B cell (primary cell): ENCODE results near the gene CTH. TPM values are rescaled to one million over a fixed set of nuclear protein-coding genes. Genes with fewer than 3 reads are reported as not detected.

Experiments used
- ATAC-seq: fragments of 200-7000 bp; cut with Tn5 transposase; one replicate; pipeline ENCODE4 v1.10.0; 2021; ENCODE audit warnings: low read depth, mild to moderate bottlenecking, moderate number of reproducible peaks, moderate library complexity
- CTCF ChIA-PET: fragments of 350-600 bp; sonication (Branson Sonifier 250); formaldehyde crosslinking; loops from one replicate; lab custom pipeline; 2021; ENCODE audit warnings: antibody characterized with exemption, inconsistent platforms; lab: Charles Lee
- POLR2A ChIA-PET: fragments of 350-600 bp; sonication (Branson Sonifier 250); formaldehyde crosslinking; loops from one replicate; lab custom pipeline; 2021; ENCODE audit warnings: antibody characterized with exemption; lab: Charles Lee
- DNase-seq: peaks from one replicate; pipeline ENCODE4 v3.0.0; 2013
- H2AFZ ChIP-seq: 2 replicates; pipeline ENCODE4 v1.6.1; 2012; ENCODE audit warnings: mild to moderate bottlenecking, low read depth, low read length; ENCODE audit not compliant: insufficient read depth, poor library complexity, severe bottlenecking
- H3K27ac ChIP-seq, 2 donors: 1 replicate in 1 of 2; 2 replicates in 1 of 2; pipeline ENCODE4 v1.5.1; 2012 to 2013; ENCODE audit warnings: low read length in 2 of 2, mild to moderate bottlenecking in 2 of 2, moderate library complexity in 1 of 2
- H3K27me3 ChIP-seq, 4 experiments: fragments of 200-600 bp in 1 of 4; sonication (generic) in 1 of 4; replicated peaks in 1 of 4; 1 replicate in 2 of 4; 2 replicates in 2 of 4; pipeline versions ENCODE4 v1.6.1 to v1.7.0; 2013 to 2016; ENCODE audit warnings: low read length in 3 of 4, mild to moderate bottlenecking in 2 of 4, mixed read lengths in 1 of 4, moderate library complexity in 1 of 4; ENCODE audit not compliant: insufficient read depth in 4 of 4, control insufficient read depth in 3 of 4; ENCODE audit errors: control extremely low read depth in 1 of 4
- H3K36me3 ChIP-seq, 2 experiments: replicated peaks in 1 of 2; 1 replicate in 1 of 2; 2 replicates in 1 of 2; pipeline versions ENCODE4 v1.6.1 to v1.7.1; 2013; ENCODE audit warnings: low read length in 1 of 2; ENCODE audit not compliant: insufficient read depth in 2 of 2, control insufficient read depth in 1 of 2; ENCODE audit errors: control extremely low read depth in 1 of 2, extremely low read depth in 1 of 2
- H3K4me1 ChIP-seq, 2 donors: fragments of 200-600 bp in 1 of 2; sonication (generic) in 1 of 2; 1 replicate in 1 of 2; 2 replicates in 1 of 2; pipeline versions ENCODE4 v1.5.1 to v1.6.1; 2013 to 2017; ENCODE audit warnings: low read length in 2 of 2; ENCODE audit not compliant: control insufficient read depth in 2 of 2, insufficient read depth in 2 of 2
- H3K4me2 ChIP-seq: replicated peaks from 2 replicates; pipeline ENCODE3; 2012; ENCODE audit warnings: mild to moderate bottlenecking, low read depth, low read length; ENCODE audit not compliant: poor library complexity, severe bottlenecking
- H3K4me3 ChIP-seq, 5 experiments: fragments of 200-600 bp in 1 of 5; sonication (generic) in 1 of 5; 1 replicate in 3 of 5; 2 replicates in 2 of 5; pipeline versions ENCODE4 v1.5.1 to v1.7.0; 2011 to 2016; ENCODE audit warnings: low read length in 4 of 5, mild to moderate bottlenecking in 4 of 5, low read depth in 2 of 5, control low read depth in 1 of 5, moderate library complexity in 1 of 5; ENCODE audit not compliant: insufficient read depth in 1 of 5; ENCODE audit errors: control extremely low read depth in 1 of 5, extremely low read depth in 1 of 5
- H3K79me2 ChIP-seq: fragments of 200-600 bp; sonication (generic); one replicate; pipeline ENCODE4 v1.6.0; 2016; ENCODE audit warnings: low read length; ENCODE audit not compliant: control insufficient read depth, insufficient read depth
- H3K9ac ChIP-seq: fragments of 200-600 bp; sonication (generic); 2 replicates; pipeline ENCODE4 v1.6.1; 2017; ENCODE audit warnings: mild to moderate bottlenecking, low read length, moderate library complexity
- H3K9me3 ChIP-seq, 3 donors: one replicate each; pipeline versions ENCODE4 v1.6.1 to v1.7.1; 2013; ENCODE audit warnings: low read length in 2 of 3; ENCODE audit not compliant: control insufficient read depth in 2 of 3, insufficient read depth in 1 of 3; ENCODE audit errors: control extremely low read depth in 1 of 3
- H4K20me1 ChIP-seq: 2 replicates; pipeline ENCODE4 v1.6.0; 2012; ENCODE audit warnings: mild to moderate bottlenecking, low read length; ENCODE audit not compliant: insufficient read depth, control insufficient read depth, poor library complexity, severe bottlenecking
- H3K27ac Mint-ChIP-seq: one replicate; pipeline ENCODE4 v1.8.0; 2021; ENCODE audit warnings: mixed read lengths
- H3K27me3 Mint-ChIP-seq: one replicate; pipeline ENCODE4 v1.8.0; 2021; ENCODE audit warnings: mixed read lengths
- H3K4me1 Mint-ChIP-seq: one replicate; pipeline ENCODE4 v1.8.0; 2021; ENCODE audit warnings: mixed read lengths
- H3K4me3 Mint-ChIP-seq: one replicate; pipeline ENCODE4 v1.8.0; 2021; ENCODE audit warnings: mixed read lengths
- H3K9me3 Mint-ChIP-seq: one replicate; pipeline ENCODE4 v1.8.0; 2022; ENCODE audit warnings: mixed read lengths; ENCODE audit not compliant: insufficient read depth
- EZH2 ChIP-seq: IDR thresholded peaks from 2 replicates; pipeline ENCODE4 v1.6.1; 2012; ENCODE audit warnings: borderline replicate concordance, low read depth, mild to moderate bottlenecking, moderate library complexity, low read length; ENCODE audit not compliant: insufficient read depth, poor library complexity, severe bottlenecking
- WGBS: methylation state at CpG from one replicate; pipeline ENCODE4 v1.1.5; 2013; ENCODE audit warnings: missing lambda C conversion rate; ENCODE audit not compliant: insufficient coverage; 5-methylcytosine and 5-hydroxymethylcytosine counted together
- intact Hi-C: fragments of 100-400 bp; cut with micrococcal nuclease; formaldehyde crosslinking; loops from one replicate; pipeline ENCODE4 v1.10.0; 2022
- polyA plus RNA-seq: library from polyadenylated mRNA; depleted of rRNA; stranded (reverse); fragments of >200 nt; gene quantifications from 2 replicates; pipeline ENCODE4 v1.2.3, GENCODE V29; 2012
- total RNA-seq, 2 donors: library from RNA; stranded (reverse); fragments of 120-200 nt in 1 of 2; gene quantifications; 1 replicate in 1 of 2; 2 replicates in 1 of 2; pipeline versions ENCODE4 v1.2.3 to v1.2.4, GENCODE V29; 2013 to 2022
- TF ChIP-seq, protein P1 (sequence below): fragments of 200-600 bp; IDR thresholded peaks from one replicate; pipeline ENCODE4 v1.8.0; 2022; ENCODE audit warnings: antibody characterized with exemption, mild to moderate bottlenecking

The CTH gene
- total and polyA plus RNA-seq, 2 donors (not counting 1 experiment from before 2014, with no cell fraction given) = 0.84 to 4.9 TPM

- WGBS = no CpG with 5 or more reads among the region's 1 CpG
- Histone ChIP-seq H3K27ac (no peak overlapping the region), H3K4me1 (no peaks in the 10 kb centered on the region), H2AFZ (no peak overlapping the region), H3K79me2 (no peaks in the 10 kb centered on the region), H3K4me3 (no peak overlapping the region), H4K20me1 (no peaks in the 10 kb centered on the region), H3K27me3 (no peaks in the 10 kb centered on the region), H3K9ac (no peak overlapping the region), H3K9me3 (no peaks in the 10 kb centered on the region), H3K36me3 (no peaks in the 10 kb centered on the region), H3K4me2 (no peak overlapping the region)
- no peak for TF ChIP-seq EZH2
- TF ChIP-seq, protein P1, sequence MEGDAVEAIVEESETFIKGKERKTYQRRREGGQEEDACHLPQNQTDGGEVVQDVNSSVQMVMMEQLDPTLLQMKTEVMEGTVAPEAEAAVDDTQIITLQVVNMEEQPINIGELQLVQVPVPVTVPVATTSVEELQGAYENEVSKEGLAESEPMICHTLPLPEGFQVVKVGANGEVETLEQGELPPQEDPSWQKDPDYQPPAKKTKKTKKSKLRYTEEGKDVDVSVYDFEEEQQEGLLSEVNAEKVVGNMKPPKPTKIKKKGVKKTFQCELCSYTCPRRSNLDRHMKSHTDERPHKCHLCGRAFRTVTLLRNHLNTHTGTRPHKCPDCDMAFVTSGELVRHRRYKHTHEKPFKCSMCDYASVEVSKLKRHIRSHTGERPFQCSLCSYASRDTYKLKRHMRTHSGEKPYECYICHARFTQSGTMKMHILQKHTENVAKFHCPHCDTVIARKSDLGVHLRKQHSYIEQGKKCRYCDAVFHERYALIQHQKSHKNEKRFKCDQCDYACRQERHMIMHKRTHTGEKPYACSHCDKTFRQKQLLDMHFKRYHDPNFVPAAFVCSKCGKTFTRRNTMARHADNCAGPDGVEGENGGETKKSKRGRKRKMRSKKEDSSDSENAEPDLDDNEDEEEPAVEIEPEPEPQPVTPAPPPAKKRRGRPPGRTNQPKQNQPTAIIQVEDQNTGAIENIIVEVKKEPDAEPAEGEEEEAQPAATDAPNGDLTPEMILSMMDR = no peak
- no peak for DNase-seq
- Mint-ChIP-seq H3K9me3 (no peaks in the 10 kb centered on the region), H3K4me3 (no peak overlapping the region), H3K27ac (no peak overlapping the region), H3K4me1 (no peaks in the 10 kb centered on the region), H3K27me3 (peaks cover 19% of the 10 kb centered on the region)
- CTCF ChIA-PET = no interaction called here
- ATAC-seq = no peak
- POLR2A ChIA-PET = no interaction called here
- intact Hi-C loops = no loop called here
These were observed 10.7 kb upstream of the CTH start for GRCh38 chr1:70400335-70400734.

GRCh38 chr1:70401974-70402373, 9.1 kb upstream of the CTH start:
- TF ChIP-seq, protein P1 = no peak
- TF ChIP-seq EZH2 = no peak
- Histone ChIP-seq H3K79me2 (no peaks in the 10 kb centered on the region), H4K20me1 (no peaks in the 10 kb centered on the region), H3K9ac (no peak overlapping the region), H3K36me3 (no peaks in the 10 kb centered on the region), H3K4me3 (no peak overlapping the region), H2AFZ (no peak overlapping the region), H3K4me1 (no peaks in the 10 kb centered on the region), H3K27ac (no peak overlapping the region), H3K4me2 (no peak overlapping the region), H3K9me3 (no peaks in the 10 kb centered on the region), H3K27me3 (no peaks in the 10 kb centered on the region)
- POLR2A ChIA-PET = no interaction called here
- CTCF ChIA-PET = no interaction called here
- Mint-ChIP-seq H3K4me3 (no peak overlapping the region), H3K27ac (no peak overlapping the region), H3K27me3 (peaks cover 20% of the 10 kb centered on the region), H3K4me1 (no peaks in the 10 kb centered on the region), H3K9me3 (no peaks in the 10 kb centered on the region)
- ATAC-seq (no peak), DNase-seq (peak; percentile 6)
- intact Hi-C loops = no loop called here
- no CpG with 5 or more reads among the region's 1 CpG for whole genome bisulfite sequencing
